DOHH2 (cell line): Measurements from ENCODE around the gene BICC1.

Source experiments
- CTCF ChIP-seq: fragments of 200-600 bp; sonication (generic); IDR thresholded peaks from one replicate; pipeline ENCODE4 v1.5.1; 2014; ENCODE audit warnings: antibody characterized with exemption, mild to moderate bottlenecking, low read depth, low read length; ENCODE audit not compliant: poor library complexity, severe bottlenecking
- EZH2phosphoT487 ChIP-seq: fragments of 200-600 bp; sonication (generic); IDR thresholded peaks from 2 replicates; pipeline ENCODE4 v1.6.1; 2017; ENCODE audit warnings: borderline replicate concordance, mild to moderate bottlenecking, antibody characterized with exemption, low read length, moderate library complexity, mixed read lengths

- no peak for TF ChIP-seq CTCF
- no peak for TF ChIP-seq EZH2phosphoT487
Observed at GRCh38 chr10:58556516-58557165, 44.0 kb downstream of the BICC1 start.
